Measurements from ENCODE around the gene PLEKHH2.
"Not testable (repeated sequence)": the region's sequence is repeated elsewhere in the genome, so short reads cannot be mapped to it uniquely, and the experiment has no call there.

GRCh38 chr2:43636153-43636552 is 907 bp upstream of the PLEKHH2 start:
- not testable (repeated sequence) for TF ChIP-seq CTCF, POLR2A (IDR thresholded peaks at IDR 0.05)

Measured in Peyer's patch (tissue), 4 donors.